B cell (primary cell): Measurements from ENCODE around the gene PHLDB2. TPM values are rescaled to one million over a fixed set of nuclear protein-coding genes. Genes with fewer than 3 reads are reported as not detected.

ENCODE experiments used
- ATAC-seq: fragments of 200-7000 bp; cut with Tn5 transposase; one replicate; pipeline ENCODE4 v1.10.0; 2021; ENCODE audit warnings: low read depth, mild to moderate bottlenecking, moderate number of reproducible peaks, moderate library complexity
- CTCF ChIA-PET: fragments of 350-600 bp; sonication (Branson Sonifier 250); formaldehyde crosslinking; loops from one replicate; lab custom pipeline; 2021; ENCODE audit warnings: antibody characterized with exemption, inconsistent platforms; lab: Charles Lee
- POLR2A ChIA-PET: fragments of 350-600 bp; sonication (Branson Sonifier 250); formaldehyde crosslinking; loops from one replicate; lab custom pipeline; 2021; ENCODE audit warnings: antibody characterized with exemption; lab: Charles Lee
- DNase-seq: peaks from one replicate; pipeline ENCODE4 v3.0.0; 2013
- H2AFZ ChIP-seq: 2 replicates; pipeline ENCODE4 v1.6.1; 2012; ENCODE audit warnings: mild to moderate bottlenecking, low read depth, low read length; ENCODE audit not compliant: insufficient read depth, poor library complexity, severe bottlenecking
- H3K27ac ChIP-seq, 2 donors: 1 replicate in 1 of 2; 2 replicates in 1 of 2; pipeline ENCODE4 v1.5.1; 2012 to 2013; ENCODE audit warnings: low read length in 2 of 2, mild to moderate bottlenecking in 2 of 2, moderate library complexity in 1 of 2
- H3K27me3 ChIP-seq, 4 experiments: fragments of 200-600 bp in 1 of 4; sonication (generic) in 1 of 4; replicated peaks in 1 of 4; 1 replicate in 2 of 4; 2 replicates in 2 of 4; pipeline versions ENCODE4 v1.6.1 to v1.7.0; 2013 to 2016; ENCODE audit warnings: low read length in 3 of 4, mild to moderate bottlenecking in 2 of 4, mixed read lengths in 1 of 4, moderate library complexity in 1 of 4; ENCODE audit not compliant: insufficient read depth in 4 of 4, control insufficient read depth in 3 of 4; ENCODE audit errors: control extremely low read depth in 1 of 4
- H3K36me3 ChIP-seq, 2 experiments: replicated peaks in 1 of 2; 1 replicate in 1 of 2; 2 replicates in 1 of 2; pipeline versions ENCODE4 v1.6.1 to v1.7.1; 2013; ENCODE audit warnings: low read length in 1 of 2; ENCODE audit not compliant: insufficient read depth in 2 of 2, control insufficient read depth in 1 of 2; ENCODE audit errors: control extremely low read depth in 1 of 2, extremely low read depth in 1 of 2
- H3K4me1 ChIP-seq, 2 donors: fragments of 200-600 bp in 1 of 2; sonication (generic) in 1 of 2; 1 replicate in 1 of 2; 2 replicates in 1 of 2; pipeline versions ENCODE4 v1.5.1 to v1.6.1; 2013 to 2017; ENCODE audit warnings: low read length in 2 of 2; ENCODE audit not compliant: control insufficient read depth in 2 of 2, insufficient read depth in 2 of 2
- H3K4me2 ChIP-seq: replicated peaks from 2 replicates; pipeline ENCODE3; 2012; ENCODE audit warnings: mild to moderate bottlenecking, low read depth, low read length; ENCODE audit not compliant: poor library complexity, severe bottlenecking
- H3K4me3 ChIP-seq, 5 experiments: fragments of 200-600 bp in 1 of 5; sonication (generic) in 1 of 5; 1 replicate in 3 of 5; 2 replicates in 2 of 5; pipeline versions ENCODE4 v1.5.1 to v1.7.0; 2011 to 2016; ENCODE audit warnings: low read length in 4 of 5, mild to moderate bottlenecking in 4 of 5, low read depth in 2 of 5, control low read depth in 1 of 5, moderate library complexity in 1 of 5; ENCODE audit not compliant: insufficient read depth in 1 of 5; ENCODE audit errors: control extremely low read depth in 1 of 5, extremely low read depth in 1 of 5
- H3K79me2 ChIP-seq: fragments of 200-600 bp; sonication (generic); one replicate; pipeline ENCODE4 v1.6.0; 2016; ENCODE audit warnings: low read length; ENCODE audit not compliant: control insufficient read depth, insufficient read depth
- H3K9ac ChIP-seq: fragments of 200-600 bp; sonication (generic); 2 replicates; pipeline ENCODE4 v1.6.1; 2017; ENCODE audit warnings: mild to moderate bottlenecking, low read length, moderate library complexity
- H3K9me3 ChIP-seq, 3 donors: one replicate each; pipeline versions ENCODE4 v1.6.1 to v1.7.1; 2013; ENCODE audit warnings: low read length in 2 of 3; ENCODE audit not compliant: control insufficient read depth in 2 of 3, insufficient read depth in 1 of 3; ENCODE audit errors: control extremely low read depth in 1 of 3
- H4K20me1 ChIP-seq: 2 replicates; pipeline ENCODE4 v1.6.0; 2012; ENCODE audit warnings: mild to moderate bottlenecking, low read length; ENCODE audit not compliant: insufficient read depth, control insufficient read depth, poor library complexity, severe bottlenecking
- H3K27ac Mint-ChIP-seq: one replicate; pipeline ENCODE4 v1.8.0; 2021; ENCODE audit warnings: mixed read lengths
- H3K27me3 Mint-ChIP-seq: one replicate; pipeline ENCODE4 v1.8.0; 2021; ENCODE audit warnings: mixed read lengths
- H3K4me1 Mint-ChIP-seq: one replicate; pipeline ENCODE4 v1.8.0; 2021; ENCODE audit warnings: mixed read lengths
- H3K4me3 Mint-ChIP-seq: one replicate; pipeline ENCODE4 v1.8.0; 2021; ENCODE audit warnings: mixed read lengths
- H3K9me3 Mint-ChIP-seq: one replicate; pipeline ENCODE4 v1.8.0; 2022; ENCODE audit warnings: mixed read lengths; ENCODE audit not compliant: insufficient read depth
- CTCF ChIP-seq: fragments of 200-600 bp; IDR thresholded peaks from one replicate; pipeline ENCODE4 v1.8.0; 2022; ENCODE audit warnings: antibody characterized with exemption, mild to moderate bottlenecking
- EZH2 ChIP-seq: IDR thresholded peaks from 2 replicates; pipeline ENCODE4 v1.6.1; 2012; ENCODE audit warnings: borderline replicate concordance, low read depth, mild to moderate bottlenecking, moderate library complexity, low read length; ENCODE audit not compliant: insufficient read depth, poor library complexity, severe bottlenecking
- WGBS: methylation state at CpG from one replicate; pipeline ENCODE4 v1.1.5; 2013; ENCODE audit warnings: missing lambda C conversion rate; ENCODE audit not compliant: insufficient coverage; 5-methylcytosine and 5-hydroxymethylcytosine counted together
- intact Hi-C: fragments of 100-400 bp; cut with micrococcal nuclease; formaldehyde crosslinking; loops from one replicate; pipeline ENCODE4 v1.10.0; 2022
- polyA plus RNA-seq: library from polyadenylated mRNA; depleted of rRNA; stranded (reverse); fragments of >200 nt; gene quantifications from 2 replicates; pipeline ENCODE4 v1.2.3, GENCODE V29; 2012
- total RNA-seq, 2 donors: library from RNA; stranded (reverse); fragments of 120-200 nt in 1 of 2; gene quantifications; 1 replicate in 1 of 2; 2 replicates in 1 of 2; pipeline versions ENCODE4 v1.2.3 to v1.2.4, GENCODE V29; 2013 to 2022

The PHLDB2 gene
- total and polyA plus RNA-seq, 2 donors (not counting 1 experiment from before 2014, with no cell fraction given) = 1.3 to 6.3 TPM

GRCh38 chr3:111819927-111820326 is 39.1 kb upstream of the PHLDB2 start:
- Histone ChIP-seq H2AFZ (no peak overlapping the region), H3K27ac (no peak overlapping the region), H3K36me3 (no peaks in the 10 kb centered on the region), H3K27me3 (no peaks in the 10 kb centered on the region), H3K4me3 (no peak overlapping the region), H3K4me1 (no peaks in the 10 kb centered on the region), H4K20me1 (no peaks in the 10 kb centered on the region), H3K79me2 (no peaks in the 10 kb centered on the region), H3K4me2 (no peak overlapping the region), H3K9me3 (peaks cover 3 to 11% (median 8%) of the 10 kb centered on the region in 3 donors), H3K9ac (no peak overlapping the region)
- ChIA-PET CTCF (interaction anchor here (1.3 kb wide), 1 partner anchor 40 kb away, joined by 3 read pairs; no protein-coding TSS in a partner anchor), POLR2A (no interaction called here)
- WGBS = 88% methylated on average over 2 of the region's 5 CpGs
- no peak for ATAC-seq
- intact Hi-C loops = no loop called here
- H3K4me3 Mint-ChIP-seq = no peak overlapping the region
- H3K27me3 Mint-ChIP-seq = peaks cover 9% of the 10 kb centered on the region
- H3K9me3 Mint-ChIP-seq = peaks cover 10% of the 10 kb centered on the region
- H3K27ac Mint-ChIP-seq = no peak overlapping the region
- TF ChIP-seq CTCF = no peak
- TF ChIP-seq EZH2 = no peak
- H3K4me1 Mint-ChIP-seq = no peaks in the 10 kb centered on the region
- DNase-seq = no peak

- Histone ChIP-seq H4K20me1 (no peaks in the 10 kb centered on the region), H3K9me3 (peaks cover 3 to 9% (median 7%) of the 10 kb centered on the region in 3 donors), H3K4me2 (no peak overlapping the region), H3K4me3 (no peak overlapping the region), H3K27ac (no peak overlapping the region), H3K36me3 (no peaks in the 10 kb centered on the region), H3K9ac (no peak overlapping the region), H2AFZ (no peak overlapping the region), H3K79me2 (no peaks in the 10 kb centered on the region), H3K4me1 (no peaks in the 10 kb centered on the region), H3K27me3 (no peaks in the 10 kb centered on the region)
- Mint-ChIP-seq H3K4me3 (no peak overlapping the region), H3K4me1 (no peaks in the 10 kb centered on the region), H3K27ac (no peak overlapping the region), H3K27me3 (peaks cover 11% of the 10 kb centered on the region), H3K9me3 (peaks cover 10% of the 10 kb centered on the region)
- ATAC-seq (no peak), DNase-seq (no peak)
- ChIA-PET POLR2A (no interaction called here), CTCF (interaction anchor here (1.3 kb wide), 1 partner anchor 40 kb away, joined by 3 read pairs; no protein-coding TSS in a partner anchor)
- WGBS = 100% methylated on average over 1 of the region's 3 CpGs
- TF ChIP-seq CTCF = no peak
- TF ChIP-seq EZH2 = no peak
- intact Hi-C loops = no loop called here
Observed at GRCh38 chr3:111820651-111821050, 38.4 kb upstream of the PHLDB2 start.
